ENCODE results near the gene PCLAF. TPM values are rescaled to one million over a fixed set of nuclear protein-coding genes. Genes with fewer than 3 reads are reported as not detected.
"Not testable (repeated sequence)": the region's sequence is repeated elsewhere in the genome, so short reads cannot be mapped to it uniquely, and the experiment has no call there.

PCLAF gene
- total and polyA plus RNA-seq, 10 donors: 1.7 to 83.3 (median 8.2) TPM

- intact Hi-C loops (cut with DNase I; ENCODE audit: low total_unique reads): no loop called here
- Histone ChIP-seq H3K9me3 (no peaks in the 10 kb centered on the region), H3K36me3 (peaks cover 2 to 98% (median 79%) of the 10 kb centered on the region in 6 donors), H3K4me3 (no peak overlapping the region), H3K4me1 (no peaks in the 10 kb centered on the region), H3K27ac (no peak overlapping the region), H3K27me3 (replicated peaks in 1 of 7) (no peaks in the 10 kb centered on the region)
- DNase-seq: no peak
- no peak for TF ChIP-seq POLR2AphosphoS5 (IDR thresholded peaks at IDR 0.05)
- no peak for TF ChIP-seq POLR2A (IDR thresholded peaks at IDR 0.05)
- TF ChIP-seq, protein P1, sequence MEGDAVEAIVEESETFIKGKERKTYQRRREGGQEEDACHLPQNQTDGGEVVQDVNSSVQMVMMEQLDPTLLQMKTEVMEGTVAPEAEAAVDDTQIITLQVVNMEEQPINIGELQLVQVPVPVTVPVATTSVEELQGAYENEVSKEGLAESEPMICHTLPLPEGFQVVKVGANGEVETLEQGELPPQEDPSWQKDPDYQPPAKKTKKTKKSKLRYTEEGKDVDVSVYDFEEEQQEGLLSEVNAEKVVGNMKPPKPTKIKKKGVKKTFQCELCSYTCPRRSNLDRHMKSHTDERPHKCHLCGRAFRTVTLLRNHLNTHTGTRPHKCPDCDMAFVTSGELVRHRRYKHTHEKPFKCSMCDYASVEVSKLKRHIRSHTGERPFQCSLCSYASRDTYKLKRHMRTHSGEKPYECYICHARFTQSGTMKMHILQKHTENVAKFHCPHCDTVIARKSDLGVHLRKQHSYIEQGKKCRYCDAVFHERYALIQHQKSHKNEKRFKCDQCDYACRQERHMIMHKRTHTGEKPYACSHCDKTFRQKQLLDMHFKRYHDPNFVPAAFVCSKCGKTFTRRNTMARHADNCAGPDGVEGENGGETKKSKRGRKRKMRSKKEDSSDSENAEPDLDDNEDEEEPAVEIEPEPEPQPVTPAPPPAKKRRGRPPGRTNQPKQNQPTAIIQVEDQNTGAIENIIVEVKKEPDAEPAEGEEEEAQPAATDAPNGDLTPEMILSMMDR (IDR thresholded peaks at IDR 0.05 in 8 of 11, conservative IDR thresholded peaks at IDR 0.05 in 3 of 11): no peak
- WGBS, 5 donors: 84 to 93% (median 88%) methylated on average over 2 of the region's 2 CpGs
These were observed 31.0 kb upstream of the PCLAF start for GRCh38 chr15:64412216-64412615.

GRCh38 chr15:64400583-64400982, 19.3 kb upstream of the PCLAF start:
- Histone ChIP-seq H3K27me3 (replicated peaks in 1 of 7) (no peaks in the 10 kb centered on the region), H3K36me3 (peaks cover 4 to 100% (median 93%) of the 10 kb centered on the region in 6 donors), H3K27ac (no peak overlapping the region), H3K4me3 (no peak overlapping the region), H3K9me3 (no peaks in the 10 kb centered on the region), H3K4me1 (no peaks in the 10 kb centered on the region)
- 92 to 95% (median 94%) methylated on average over 2 of the region's 2 CpGs for WGBS, 5 donors
- DNase-seq: no peak
- intact Hi-C loops (cut with DNase I; ENCODE audit: low total_unique reads): no loop called here
- TF ChIP-seq POLR2AphosphoS5 (IDR thresholded peaks at IDR 0.05) (no peak), POLR2A (IDR thresholded peaks at IDR 0.05) (no peak)
- TF ChIP-seq, protein P1 (IDR thresholded peaks at IDR 0.05 in 8 of 11, conservative IDR thresholded peaks at IDR 0.05 in 3 of 11): no peak

GRCh38 chr15:64398575-64398974, 17.3 kb upstream of the PCLAF start:
- H3K27me3 ChIP-seq (replicated peaks in 1 of 7): no peaks in the 10 kb centered on the region
- intact Hi-C loops (cut with DNase I; ENCODE audit: low total_unique reads): no loop called here
- peaks cover 4 to 100% (median 94%) of the 10 kb centered on the region in 6 donors for H3K36me3 ChIP-seq

GRCh38 chr15:64396789-64397188, 15.5 kb upstream of the PCLAF start:
- TF ChIP-seq, protein P1 (IDR thresholded peaks at IDR 0.05 in 8 of 11, conservative IDR thresholded peaks at IDR 0.05 in 3 of 11): no peak
- no peak for TF ChIP-seq POLR2A (IDR thresholded peaks at IDR 0.05)
- no peak for TF ChIP-seq POLR2AphosphoS5 (IDR thresholded peaks at IDR 0.05)
- Histone ChIP-seq H3K27ac (no peak overlapping the region), H3K27me3 (replicated peaks in 1 of 7) (no peaks in the 10 kb centered on the region), H3K4me3 (no peak overlapping the region), H3K4me1 (peaks cover 0 to under 1% (median 0%) of the 10 kb centered on the region in 6 donors), H3K36me3 (peaks cover 4 to 100% (median 80%) of the 10 kb centered on the region in 6 donors), H3K9me3 (no peaks in the 10 kb centered on the region)
- intact Hi-C loops (cut with DNase I; ENCODE audit: low total_unique reads): no loop called here
- 93 to 99% (median 95%) methylated on average over 5 of the region's 5 CpGs for WGBS, 5 donors
- no peak for DNase-seq

More at GRCh38 chr15:64398575-64398974, 17.3 kb upstream of the PCLAF start:
- no peak for DNase-seq
- no peak overlapping the region for H3K4me3 ChIP-seq
- no peaks in the 10 kb centered on the region for H3K4me1 ChIP-seq
- no peaks in the 10 kb centered on the region for H3K9me3 ChIP-seq
- no peak overlapping the region for H3K27ac ChIP-seq
- WGBS, 5 donors: 90 to 100% (median 93%) methylated on average over 1 to 2 of the region's 2 CpGs
- TF ChIP-seq POLR2A (IDR thresholded peaks at IDR 0.05): no peak
- TF ChIP-seq, protein P1 (IDR thresholded peaks at IDR 0.05 in 8 of 11, conservative IDR thresholded peaks at IDR 0.05 in 3 of 11): no peak
- no peak for TF ChIP-seq POLR2AphosphoS5 (IDR thresholded peaks at IDR 0.05)

- H3K27ac ChIP-seq; intact Hi-C loops (cut with DNase I; ENCODE audit: low total_unique reads); H3K4me3 ChIP-seq; H3K27me3 ChIP-seq (replicated peaks in 1 of 7); H3K9me3 ChIP-seq; DNase-seq: not testable (repeated sequence)
- peaks cover 1 to 75% (median 38%) of the 10 kb centered on the region in 6 donors for H3K36me3 ChIP-seq
- H3K4me1 ChIP-seq: peaks cover 10 to 37% (median 18%) of the 10 kb centered on the region in 6 donors
- 80 to 93% (median 91%) methylated on average over 3 of the region's 3 CpGs for WGBS, 5 donors
These were observed 11.2 kb upstream of the PCLAF start for GRCh38 chr15:64392471-64392870.
